ENCODE results near the gene COQ4.

Gene COQ4

GRCh38 chr9:128372188-128372641 is 49.6 kb downstream of the COQ4 start:
- peak overlapping the region; percentile 95 for H3K4me3 ChIP-seq (ENCODE audit: low read depth, low read length)

- no peak overlapping the region for H3K4me3 ChIP-seq (ENCODE audit: low read depth, low read length)
Observed at GRCh38 chr9:128372784-128373183, 50.1 kb downstream of the COQ4 start.

- no peak overlapping the region for H3K4me3 ChIP-seq (ENCODE audit: low read depth, low read length)
Observed at GRCh38 chr9:128374221-128374675, 51.6 kb downstream of the COQ4 start.

- H3K4me3 ChIP-seq (ENCODE audit: low read depth, low read length): no peak overlapping the region
Observed at GRCh38 chr9:128375865-128376264, 53.2 kb downstream of the COQ4 start.

- H3K4me3 ChIP-seq (ENCODE audit: low read depth, low read length): no peak overlapping the region
Observed at GRCh38 chr9:128382261-128382660, 59.6 kb downstream of the COQ4 start.

- no peak overlapping the region for H3K4me3 ChIP-seq (ENCODE audit: low read depth, low read length)
Observed at GRCh38 chr9:128383007-128383753, 60.5 kb downstream of the COQ4 start.

Measured in iPS-11a (cell line).